NCI-H2029 treated with DMSO at 0.1 percent for 48 hours (cell line): ENCODE results near the gene DMRT1.
"Not testable (repeated sequence)": the region's sequence is repeated elsewhere in the genome, so short reads cannot be mapped to it uniquely, and the experiment has no call there.

ENCODE experiments used
- DNase-seq: peaks from one replicate; lab custom pipeline; 2025; lab: John Stamatoyannopoulos, UW

DMRT1 gene

DNA sequence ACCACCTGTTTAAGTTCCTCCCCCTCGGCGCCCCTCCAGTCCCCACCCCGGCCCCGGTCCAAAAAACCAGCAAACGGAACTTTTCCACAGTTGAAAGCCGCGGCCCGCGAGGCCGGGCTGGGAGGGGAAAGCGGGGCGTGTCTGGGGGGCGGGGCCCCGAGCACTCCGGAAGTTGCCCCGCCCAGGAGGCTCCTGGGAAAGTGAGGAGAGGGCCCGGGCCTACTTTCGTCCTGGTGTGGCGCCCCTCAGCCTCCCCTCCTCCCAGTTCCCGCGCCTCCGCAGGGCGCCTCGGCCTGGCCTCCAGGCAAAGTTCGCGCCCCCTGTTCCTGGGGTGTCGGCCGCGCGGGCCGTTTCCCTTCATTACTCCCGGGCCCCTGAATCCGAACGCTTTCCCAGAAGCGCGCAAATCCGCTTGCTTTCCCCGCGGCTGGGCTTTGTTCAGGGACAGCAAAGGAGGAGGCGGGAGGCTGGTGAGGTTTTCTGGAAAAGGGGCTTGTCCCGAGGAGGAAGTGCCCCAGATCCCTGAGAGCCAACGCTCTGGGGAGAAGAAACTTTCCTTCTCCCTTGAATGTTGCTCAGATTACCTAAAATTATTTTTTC lies 130.5 kb downstream of the DMRT1 start:
- no peak for DNase-seq

DNA sequence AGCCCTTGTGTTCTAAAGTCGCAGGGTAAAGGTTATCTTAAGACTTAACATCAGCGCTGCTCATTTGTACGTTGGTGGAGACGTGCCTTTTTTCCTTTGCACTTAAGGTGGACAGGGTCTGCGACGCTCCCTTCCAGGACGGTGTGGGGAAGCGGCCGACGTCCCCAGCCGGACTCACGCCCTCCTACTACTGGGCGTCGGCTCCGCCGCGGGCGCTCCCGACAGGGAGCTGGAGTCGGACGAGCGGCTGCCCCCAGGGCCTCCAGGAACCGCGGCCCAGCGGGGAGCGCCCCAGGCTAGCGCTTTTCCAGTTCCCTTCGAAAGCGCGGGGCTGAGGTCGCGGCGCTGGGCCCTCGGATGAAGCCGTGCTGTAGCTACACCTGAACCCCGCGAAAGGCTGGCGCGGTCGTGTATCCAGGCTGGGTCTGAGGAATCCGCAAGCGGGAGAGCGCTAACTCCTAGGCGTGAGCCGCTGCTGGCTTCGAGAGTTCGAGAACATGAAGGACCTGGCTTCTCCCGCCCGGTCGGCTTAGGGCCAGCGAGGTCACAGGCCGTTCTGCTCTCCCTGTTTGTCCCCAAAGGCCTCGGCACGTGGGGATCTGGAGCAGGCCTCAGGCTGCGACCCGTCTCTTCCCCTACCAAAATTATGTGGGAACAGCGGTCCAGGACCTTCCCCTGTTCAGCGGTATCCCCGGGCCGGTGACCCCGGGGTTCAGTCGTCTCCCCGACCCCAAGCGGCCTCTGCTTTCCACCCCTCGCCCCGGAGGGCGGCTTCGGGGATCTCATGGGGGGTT lies 131.2 kb downstream of the DMRT1 start:
- DNase-seq: no peak

DNA sequence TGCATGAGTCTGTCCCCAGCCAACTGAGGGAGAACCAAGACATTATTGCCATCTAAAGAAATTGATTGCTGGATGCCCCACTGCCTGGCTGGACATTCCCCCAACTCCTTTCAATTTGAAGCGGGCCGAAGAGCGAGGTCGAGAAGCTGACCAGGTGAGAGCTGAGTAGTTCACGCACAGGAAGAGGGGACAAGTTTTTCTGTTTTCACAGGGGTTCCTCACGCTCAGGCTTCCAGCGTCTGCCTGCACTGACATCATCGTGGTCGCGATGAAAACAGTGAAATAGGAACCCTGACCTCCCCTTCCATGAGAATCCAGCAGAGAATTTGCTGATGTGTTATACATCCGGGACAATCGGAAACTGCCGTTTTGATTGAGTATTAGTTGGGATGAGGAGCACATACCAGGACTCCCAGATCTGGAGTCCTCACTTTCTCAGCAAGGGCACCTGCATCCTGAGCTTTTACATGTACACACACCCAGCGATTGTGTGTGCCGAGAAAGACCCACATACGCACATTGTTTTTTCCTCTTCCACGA lies 131.9 kb downstream of the DMRT1 start:
- DNase-seq: no peak

DNA sequence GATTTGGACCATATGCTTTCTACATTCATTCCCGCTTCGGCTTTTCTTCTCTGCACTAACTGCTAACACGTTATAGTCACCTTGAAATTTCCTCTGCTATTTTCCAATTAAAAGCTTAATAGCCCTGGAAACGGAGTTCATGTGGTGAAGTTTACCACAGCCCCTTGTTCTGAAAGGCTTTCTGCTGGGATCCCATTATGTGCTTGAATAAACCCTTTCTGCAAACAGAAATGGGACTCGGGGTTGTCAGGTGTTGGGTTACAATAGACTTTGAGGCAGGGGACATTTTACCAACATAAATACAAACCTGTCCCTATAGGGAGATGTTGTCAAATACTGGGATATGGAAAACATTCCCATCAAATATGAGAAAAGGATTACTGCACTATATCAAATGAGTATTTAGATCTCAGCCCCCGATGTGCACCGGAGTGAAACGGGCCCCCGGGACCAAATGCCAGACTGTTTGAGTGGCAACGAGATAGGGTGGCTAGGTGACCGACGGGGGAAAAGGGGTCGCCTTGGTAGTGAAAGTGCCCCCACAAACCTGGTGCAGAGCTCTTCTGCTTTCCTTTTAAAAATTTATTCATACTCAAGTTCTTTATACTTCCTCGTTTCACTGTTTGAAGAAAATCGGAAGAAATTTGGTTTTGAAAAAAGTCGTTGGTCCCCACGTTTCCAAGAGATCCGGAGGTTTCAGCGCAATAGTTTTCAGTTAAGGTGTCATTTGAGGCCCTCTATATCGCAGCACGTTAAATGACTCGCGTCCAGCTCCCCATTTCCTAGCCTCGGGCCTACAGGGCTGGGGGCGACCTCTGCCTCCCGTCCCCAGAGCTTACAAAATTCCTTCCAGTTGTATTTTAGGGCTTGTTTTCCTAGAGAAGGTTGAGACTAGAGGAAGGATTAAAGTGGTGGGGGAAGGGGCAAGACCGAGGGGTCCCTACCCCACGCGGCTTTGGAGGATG lies 132.8 kb downstream of the DMRT1 start:
- no peak for DNase-seq

DNA sequence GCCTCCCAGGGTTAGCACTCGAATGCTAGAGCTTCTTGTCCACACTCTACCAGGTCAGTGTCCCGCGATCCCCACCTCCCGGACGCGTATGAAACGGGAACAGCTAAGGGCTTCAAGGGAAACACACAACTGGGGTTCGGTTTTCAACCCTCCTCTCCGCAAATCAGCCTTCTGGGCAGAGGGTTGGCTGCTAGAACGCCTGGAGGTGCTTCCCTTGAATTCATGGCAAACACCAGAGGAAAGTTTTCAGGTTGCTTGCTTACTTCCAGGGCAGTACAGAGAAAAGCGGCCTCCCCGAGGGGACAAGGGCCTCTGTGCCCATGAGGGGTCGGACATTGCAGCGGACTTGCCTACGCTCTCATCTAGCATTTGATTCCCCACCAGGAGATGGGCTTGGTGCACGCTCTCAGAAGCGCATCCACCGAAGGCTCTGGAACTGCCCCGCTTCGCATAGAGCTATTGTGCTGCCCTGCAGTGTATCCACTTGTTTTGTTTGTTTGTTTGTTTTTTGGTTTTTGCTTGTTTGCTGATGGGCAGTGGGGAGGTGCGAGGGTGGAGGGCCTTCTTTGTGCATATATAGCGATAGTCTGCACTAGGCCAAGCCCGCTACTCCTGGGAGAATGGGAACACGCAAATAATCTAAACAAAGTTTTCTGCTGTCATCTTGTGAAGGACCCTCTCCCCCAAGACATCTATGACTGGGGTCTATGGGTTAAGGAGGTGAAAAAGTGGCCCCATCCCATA lies 133.7 kb downstream of the DMRT1 start:
- DNase-seq: no peak

DNA sequence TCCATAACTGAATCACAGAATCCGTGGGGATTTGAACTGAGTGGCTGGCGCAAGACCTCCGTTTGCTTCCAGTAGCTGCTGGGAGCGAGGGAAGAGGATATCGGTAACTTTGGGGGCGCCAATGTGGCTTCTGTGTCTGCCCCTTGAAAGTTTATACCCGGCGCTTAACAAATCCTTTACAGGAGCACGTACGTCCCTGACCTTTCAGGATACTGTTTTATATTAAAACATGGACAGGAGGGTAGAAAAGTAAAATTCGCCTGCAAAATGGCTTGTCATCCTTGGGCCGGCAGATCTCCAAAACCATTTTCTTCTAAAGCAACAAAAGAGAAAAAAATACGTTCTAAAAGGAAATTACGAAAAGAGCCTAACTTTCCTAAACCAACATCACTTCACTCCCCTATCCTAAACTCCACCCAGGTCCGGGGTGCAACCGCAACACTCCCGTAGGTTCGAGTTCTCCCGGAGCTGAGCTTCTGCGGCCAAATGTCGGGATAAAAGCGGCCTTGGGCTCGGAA lies 134.3 kb downstream of the DMRT1 start:
- no peak for DNase-seq

DNA sequence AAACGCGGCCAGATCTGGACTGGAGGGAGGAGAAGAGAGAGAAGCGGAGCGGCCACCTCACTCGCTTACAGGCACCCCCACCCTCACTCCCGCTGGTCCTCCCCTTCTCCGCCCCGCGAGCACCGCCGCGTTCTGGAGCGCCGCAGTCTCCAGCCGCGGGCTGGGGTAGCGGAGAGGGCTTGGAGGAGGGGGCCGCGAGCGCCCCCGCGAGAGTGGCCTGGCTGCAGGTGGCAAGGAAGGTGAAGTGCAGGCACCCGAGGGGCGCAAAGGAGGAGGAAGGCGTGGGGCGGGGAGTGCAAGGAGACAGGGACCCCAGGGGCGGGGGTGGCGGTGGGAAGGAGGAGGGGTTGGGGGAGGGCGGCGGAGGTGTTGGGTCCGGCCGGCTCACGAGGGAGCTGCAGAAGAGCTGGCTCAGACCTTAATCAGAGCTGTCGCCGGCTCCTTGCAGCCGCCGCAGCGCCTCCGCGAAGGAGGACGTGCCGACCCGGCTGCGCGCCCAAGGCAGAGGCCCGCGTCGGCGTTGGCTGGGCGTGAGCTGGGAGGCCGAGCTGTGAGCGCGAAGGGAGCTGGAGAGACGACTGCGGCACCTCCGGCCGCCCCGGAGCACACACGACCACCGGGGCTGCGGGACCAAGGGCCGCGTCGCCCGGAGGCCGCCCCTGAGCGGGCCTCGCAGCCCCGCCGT lies 134.9 kb downstream of the DMRT1 start, which contains the start of gene DMRT3:
DMRT3 (plus strand) TSS at position 398 of the 685 bp plus-strand sequence. CDS start 347 bp downstream, outside the sequence.
- DNase-seq: no peak

DNA sequence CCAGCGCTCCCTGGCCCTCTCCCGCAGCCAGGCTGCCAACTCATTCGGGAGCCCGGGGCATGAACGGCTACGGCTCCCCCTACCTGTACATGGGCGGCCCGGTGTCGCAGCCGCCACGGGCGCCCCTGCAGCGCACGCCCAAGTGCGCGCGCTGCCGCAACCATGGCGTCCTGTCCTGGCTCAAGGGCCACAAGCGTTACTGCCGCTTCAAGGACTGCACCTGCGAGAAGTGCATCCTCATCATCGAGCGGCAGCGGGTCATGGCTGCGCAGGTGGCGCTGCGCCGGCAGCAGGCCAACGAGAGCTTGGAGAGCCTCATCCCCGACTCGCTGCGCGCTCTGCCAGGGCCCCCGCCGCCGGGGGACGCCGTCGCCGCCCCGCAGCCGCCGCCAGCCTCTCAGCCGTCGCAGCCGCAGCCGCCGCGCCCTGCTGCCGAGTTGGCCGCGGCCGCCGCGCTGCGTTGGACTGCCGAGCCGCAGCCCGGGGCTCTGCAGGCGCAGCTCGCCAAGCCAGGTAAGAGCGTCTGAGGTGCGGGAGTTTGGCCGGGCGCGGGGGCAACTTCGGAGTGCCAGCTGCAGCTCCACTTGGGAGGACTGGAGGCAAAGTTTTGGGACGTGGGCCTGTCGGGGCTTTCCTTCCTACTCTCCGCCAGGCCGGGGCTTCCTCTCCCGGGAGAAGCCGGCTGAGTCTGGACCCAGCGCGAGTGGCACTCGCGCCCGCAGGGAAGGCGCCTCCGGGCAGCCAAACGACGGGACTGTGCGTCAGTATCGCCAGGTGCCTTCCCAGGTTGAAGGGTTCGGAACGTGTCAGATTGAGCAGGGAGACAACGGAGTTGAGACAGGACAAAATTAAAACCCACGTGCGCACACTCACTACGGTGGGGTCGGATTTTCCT lies 135.7 kb downstream of the DMRT1 start:
- no peak for DNase-seq

DNA sequence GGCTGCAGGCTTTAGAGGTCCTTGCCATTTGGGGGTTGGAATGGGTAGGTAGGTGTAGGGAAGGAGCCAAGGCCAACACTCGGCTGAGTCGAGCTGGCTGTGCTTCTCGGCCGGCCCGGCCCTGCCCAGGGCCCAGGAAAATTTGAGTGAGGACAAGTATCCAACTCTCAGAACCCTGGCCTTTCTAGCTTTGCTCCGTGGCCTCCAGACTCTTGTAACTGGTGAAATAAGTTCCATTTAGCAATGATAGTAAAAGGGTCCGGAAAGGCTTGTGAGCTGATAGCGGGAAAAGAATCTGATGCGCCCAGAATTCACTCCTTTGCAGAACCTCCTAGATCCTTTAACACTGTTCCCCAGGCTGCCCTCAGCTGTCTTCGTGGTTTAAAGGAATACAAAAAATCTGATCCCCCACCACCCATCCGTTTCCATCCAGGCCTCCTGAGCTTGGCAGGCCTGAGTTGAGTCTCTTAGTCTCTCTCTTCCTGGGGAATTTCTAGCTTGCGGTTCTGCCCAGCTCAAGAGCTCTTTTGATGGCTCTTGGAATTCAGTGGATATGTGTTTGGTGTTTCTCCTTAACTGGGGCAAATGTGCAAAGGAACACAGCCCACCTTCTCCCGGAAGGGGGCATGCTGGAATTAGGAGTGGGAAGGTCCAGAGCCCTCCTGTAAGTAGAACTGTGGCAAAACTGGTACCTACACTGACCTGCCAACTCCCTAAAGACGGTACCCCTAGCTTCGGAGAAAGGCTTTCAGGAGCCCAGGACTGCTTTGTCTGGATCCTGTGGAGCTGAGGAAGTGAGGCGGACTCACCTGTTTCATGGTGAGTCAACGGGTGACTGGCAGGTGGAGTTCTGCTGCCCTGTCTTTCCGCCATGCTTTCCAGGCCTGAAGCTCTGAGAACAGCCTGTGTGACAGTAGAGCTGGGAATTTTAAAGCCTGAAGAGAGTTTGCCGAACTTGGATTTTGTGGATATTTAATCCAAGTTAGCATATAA lies 136.6 kb downstream of the DMRT1 start:
- no peak for DNase-seq

DNA sequence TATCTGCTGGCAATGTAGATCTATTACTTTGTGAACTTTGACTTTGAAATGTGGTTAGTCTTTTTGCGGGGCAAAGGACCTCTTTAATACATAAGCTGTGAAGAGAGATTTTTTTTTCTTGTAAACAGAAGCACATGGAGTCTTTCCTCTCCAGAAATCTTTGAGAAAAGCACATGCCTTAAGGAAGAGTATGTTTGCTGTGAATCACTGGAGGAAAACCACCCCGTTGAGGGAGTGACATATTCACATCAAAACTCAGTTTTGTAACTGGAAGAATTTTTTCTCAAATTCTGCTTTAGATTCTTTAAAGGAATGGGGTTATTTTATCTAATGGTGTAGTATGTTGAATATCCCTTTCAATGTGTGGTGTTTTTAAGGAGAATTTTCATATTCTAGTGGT lies 138.5 kb downstream of the DMRT1 start:
- DNase-seq: no peak

DNA sequence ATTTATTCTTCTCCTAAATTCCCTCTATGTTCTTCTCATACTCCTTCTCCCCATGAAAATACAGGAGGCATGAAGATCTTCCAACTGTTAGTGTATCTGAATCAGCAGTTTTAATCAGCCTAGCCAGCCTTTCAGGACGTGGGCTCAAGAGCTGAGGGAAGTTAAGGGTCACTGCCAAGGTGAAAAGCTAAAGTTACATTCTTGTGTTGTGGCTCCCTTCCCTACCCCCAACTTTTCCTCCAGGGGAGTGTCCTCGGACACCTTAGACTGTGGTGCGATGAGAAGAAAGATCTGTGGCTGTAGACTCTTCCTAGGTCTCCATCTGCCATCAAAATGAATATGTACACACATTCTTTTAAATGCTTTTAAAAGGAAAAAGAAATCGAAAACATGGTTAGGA lies 139.1 kb downstream of the DMRT1 start:
- no peak for DNase-seq

DNA sequence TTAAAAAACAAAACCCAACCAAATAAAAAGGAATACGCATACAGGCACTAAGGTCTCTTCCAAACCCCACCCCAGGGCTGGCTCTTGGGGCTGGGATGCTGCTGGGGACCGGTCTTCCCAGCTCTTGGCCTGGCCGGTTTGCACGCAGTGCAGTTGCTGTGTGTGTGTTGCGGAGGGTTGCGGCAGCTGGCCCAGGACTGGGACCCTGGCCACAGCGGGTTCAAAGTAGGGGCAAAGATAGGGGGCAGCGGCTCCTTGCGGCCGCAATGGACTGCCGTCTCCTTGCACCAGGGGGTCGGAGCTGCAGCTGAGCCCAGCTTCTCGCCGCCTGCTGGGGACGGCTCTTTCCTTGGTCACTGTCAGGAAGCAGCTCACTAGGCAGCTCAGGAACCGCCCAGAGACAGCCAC lies 140.0 kb downstream of the DMRT1 start:
- no peak for DNase-seq

DNA sequence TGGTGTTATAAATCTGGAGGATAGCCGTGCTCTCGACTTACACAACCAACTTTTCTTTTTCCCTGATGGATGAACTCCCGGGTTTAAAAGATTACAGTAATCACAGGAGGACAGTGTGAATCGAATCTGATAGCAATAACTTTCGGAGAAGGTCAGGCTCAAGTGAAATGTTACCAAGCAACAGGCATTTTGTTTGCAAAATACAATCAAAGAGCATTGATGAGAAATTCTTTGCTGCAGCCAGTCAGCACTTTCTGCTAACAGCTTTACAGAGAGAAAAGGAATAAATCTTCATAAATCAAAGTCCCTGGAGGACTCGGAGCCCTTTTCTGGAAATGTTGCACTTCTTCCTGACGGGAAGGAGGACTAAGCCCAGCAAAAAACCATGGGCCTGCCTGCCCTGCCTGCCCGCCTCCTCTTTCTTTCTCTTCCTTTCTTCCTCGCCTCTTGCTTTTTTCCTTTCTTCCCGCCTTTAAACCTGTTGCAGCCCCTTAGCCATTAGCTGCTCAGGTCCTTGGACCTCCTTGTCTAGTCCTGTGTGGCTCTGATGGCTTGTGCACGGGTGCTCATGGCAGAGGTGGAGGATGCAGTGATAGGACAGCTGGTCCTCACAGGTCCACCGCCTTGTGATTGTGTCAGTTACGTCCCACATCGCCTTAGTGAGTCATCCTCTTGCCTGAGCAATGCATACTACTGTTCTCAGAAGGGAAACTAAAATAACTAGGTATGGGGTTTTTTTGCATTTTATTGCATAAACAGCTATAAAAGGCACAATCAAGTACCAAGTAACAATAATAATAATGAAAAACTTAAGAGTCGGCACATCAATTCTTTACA lies 141.1 kb downstream of the DMRT1 start:
- no peak for DNase-seq

DNA sequence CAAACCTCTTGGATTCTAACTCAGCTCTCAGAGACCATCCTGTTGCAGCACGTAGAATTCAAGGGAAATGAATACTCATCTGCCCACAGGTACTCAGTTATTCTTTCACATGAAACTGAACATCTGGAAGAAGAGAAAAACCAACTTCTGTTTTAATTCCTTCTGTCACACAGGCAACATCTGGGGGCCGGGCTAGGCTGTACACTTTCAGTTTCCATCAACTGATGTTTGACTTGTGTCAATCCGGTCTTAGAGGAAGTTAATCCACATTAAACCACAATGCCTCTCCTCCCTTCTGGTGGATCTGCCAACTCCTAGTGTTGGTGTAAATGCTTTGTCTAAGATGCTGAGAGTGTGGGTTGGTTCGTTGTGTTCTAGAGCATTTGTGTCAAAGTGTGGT lies 152.5 kb downstream of the DMRT1 start:
- DNase-seq: no peak

DNA sequence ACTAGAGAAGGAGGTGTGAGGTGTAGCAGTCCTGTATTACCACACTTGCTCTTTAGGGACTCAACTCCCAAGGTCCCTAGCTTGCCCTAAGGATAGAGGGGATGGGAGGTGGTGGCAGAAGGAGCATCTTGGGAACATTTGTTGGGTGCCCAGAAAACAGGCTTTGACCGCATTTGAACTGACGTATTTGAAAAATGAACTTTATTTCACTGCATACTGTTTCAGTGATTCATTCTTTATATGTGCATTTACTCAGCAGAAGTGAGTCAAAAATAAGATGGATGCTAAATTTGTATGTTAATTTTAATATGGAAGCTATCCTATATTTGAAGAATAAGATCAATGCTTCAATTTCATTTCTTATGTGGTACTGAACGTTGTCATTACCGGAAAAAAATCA lies 153.7 kb downstream of the DMRT1 start:
- DNase-seq: no peak

DNA sequence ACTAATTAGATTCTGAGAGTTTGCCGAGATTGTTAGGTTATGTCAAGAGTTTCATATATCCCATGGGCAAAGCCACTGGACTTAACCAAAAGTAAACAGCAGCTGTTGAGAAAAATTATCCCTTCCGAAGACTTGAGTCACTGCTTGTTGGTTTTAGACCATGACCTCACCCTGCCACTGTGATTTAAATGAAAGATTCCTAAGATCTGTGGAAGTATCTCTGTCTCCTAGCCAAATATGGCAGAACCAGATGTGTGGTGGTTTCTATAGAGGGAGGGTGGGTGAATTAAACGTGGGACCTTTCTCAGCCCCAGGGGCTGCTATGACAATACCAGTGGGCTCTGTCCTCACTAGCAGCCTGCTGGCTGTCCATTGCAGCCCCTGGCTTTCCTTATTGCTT lies 154.3 kb downstream of the DMRT1 start:
- DNase-seq: peak; percentile 44

DNA sequence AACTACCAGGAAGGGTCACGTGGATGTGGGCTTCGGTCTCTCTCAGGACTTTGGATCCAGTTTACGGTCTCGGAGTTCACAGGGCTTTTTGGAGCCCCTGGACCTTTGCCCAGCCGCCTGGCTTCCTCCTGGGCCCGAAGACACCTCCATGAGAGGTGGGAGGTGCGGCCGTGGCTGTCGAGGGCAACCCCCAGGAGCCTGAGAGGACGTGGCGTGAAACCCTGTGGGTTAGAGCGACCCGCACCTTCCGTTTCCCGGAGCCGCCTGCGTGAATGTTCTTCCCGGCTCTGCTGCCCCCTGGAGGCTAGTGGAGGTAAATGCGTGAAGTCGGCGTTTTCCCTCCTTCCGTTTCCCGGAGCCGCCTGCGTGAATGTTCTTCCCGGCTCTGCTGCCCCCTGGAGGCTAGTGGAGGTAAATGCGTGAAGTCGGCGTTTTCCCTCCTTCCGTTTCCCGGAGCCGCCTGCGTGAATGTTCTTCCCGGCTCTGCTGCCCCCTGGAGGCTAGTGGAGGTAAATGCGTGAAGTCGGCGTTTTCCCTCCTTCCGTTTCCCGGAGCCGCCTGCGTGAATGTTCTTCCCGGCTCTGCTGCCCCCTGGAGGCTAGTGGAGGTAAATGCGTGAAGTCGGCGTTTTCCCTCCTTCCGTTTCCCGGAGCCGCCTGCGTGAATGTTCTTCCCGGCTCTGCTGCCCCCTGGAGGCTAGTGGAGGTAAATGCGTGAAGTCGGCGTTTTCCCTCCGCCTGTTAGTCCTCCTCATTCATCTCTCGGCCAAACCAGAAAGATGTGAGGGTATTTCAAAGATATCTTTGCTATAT lies 157.0 kb downstream of the DMRT1 start:
- not testable (repeated sequence) for DNase-seq
